ENCODE data around the gene AACS. TPM values are rescaled to one million over a fixed set of nuclear protein-coding genes. Genes with fewer than 3 reads are reported as not detected.

AACS gene
- total and polyA plus RNA-seq, 4 donors = 15.4 to 33.5 (median 17.6) TPM

DNA sequence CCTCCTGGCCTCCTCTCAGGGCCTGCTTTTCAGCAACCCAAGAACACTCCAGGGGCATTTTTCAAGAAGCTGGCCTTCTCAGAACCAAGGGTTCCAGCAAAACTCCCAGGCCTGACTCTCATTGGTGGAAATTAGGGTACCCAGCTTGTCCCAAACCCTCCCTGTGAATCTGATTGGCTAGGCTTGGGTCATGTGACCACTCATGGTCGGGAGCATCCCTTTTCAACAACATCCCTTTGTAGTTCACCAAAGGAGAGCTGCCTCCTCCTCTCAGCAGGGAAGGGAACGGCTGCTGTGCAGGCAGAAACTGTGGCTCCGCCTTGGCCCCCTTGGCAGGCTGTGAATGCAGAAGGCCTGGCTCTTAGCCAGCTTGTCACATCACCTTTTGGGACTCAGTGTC, 94.5 kb downstream of the AACS start:
- Histone ChIP-seq H3K27ac (ENCODE audit: low read depth in 1 of 2, low read length in 1 of 2) (no peak overlapping the region), H3K9me3 (ENCODE audit: control insufficient read depth in 4 of 4, insufficient read depth in 3 of 4, low read length in 3 of 4) (peaks cover 0 to 6% (median 0%) of the 10 kb centered on the region in 4 donors), H3K27me3 (ENCODE audit: control insufficient read depth in 3 of 3, insufficient read depth in 3 of 3, low read length in 2 of 3) (no peaks in the 10 kb centered on the region), H3K4me1 (ENCODE audit: control insufficient read depth in 5 of 5, insufficient read depth in 5 of 5, low read length in 5 of 5) (no peaks in the 10 kb centered on the region), H3K4me3 (no peak overlapping the region), H3K36me3 (ENCODE audit: control insufficient read depth in 4 of 4, insufficient read depth in 4 of 4, low read length in 4 of 4) (no peaks in the 10 kb centered on the region), H3K9ac (ENCODE audit: insufficient read depth in 1 of 2, low read length in 2 of 2) (no peak overlapping the region)
- DNase-seq (no peak), ATAC-seq (ENCODE audit: insufficient read depth, low FRiP score) (no peak)
- TF ChIP-seq, protein P1, sequence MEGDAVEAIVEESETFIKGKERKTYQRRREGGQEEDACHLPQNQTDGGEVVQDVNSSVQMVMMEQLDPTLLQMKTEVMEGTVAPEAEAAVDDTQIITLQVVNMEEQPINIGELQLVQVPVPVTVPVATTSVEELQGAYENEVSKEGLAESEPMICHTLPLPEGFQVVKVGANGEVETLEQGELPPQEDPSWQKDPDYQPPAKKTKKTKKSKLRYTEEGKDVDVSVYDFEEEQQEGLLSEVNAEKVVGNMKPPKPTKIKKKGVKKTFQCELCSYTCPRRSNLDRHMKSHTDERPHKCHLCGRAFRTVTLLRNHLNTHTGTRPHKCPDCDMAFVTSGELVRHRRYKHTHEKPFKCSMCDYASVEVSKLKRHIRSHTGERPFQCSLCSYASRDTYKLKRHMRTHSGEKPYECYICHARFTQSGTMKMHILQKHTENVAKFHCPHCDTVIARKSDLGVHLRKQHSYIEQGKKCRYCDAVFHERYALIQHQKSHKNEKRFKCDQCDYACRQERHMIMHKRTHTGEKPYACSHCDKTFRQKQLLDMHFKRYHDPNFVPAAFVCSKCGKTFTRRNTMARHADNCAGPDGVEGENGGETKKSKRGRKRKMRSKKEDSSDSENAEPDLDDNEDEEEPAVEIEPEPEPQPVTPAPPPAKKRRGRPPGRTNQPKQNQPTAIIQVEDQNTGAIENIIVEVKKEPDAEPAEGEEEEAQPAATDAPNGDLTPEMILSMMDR (IDR thresholded peaks at IDR 0.05; ENCODE audit: control extremely low read depth, extremely low read depth) = no peak
- WGBS, 2 donors = 67 to 70% methylated on average over 3 of the region's 3 CpGs

DNA sequence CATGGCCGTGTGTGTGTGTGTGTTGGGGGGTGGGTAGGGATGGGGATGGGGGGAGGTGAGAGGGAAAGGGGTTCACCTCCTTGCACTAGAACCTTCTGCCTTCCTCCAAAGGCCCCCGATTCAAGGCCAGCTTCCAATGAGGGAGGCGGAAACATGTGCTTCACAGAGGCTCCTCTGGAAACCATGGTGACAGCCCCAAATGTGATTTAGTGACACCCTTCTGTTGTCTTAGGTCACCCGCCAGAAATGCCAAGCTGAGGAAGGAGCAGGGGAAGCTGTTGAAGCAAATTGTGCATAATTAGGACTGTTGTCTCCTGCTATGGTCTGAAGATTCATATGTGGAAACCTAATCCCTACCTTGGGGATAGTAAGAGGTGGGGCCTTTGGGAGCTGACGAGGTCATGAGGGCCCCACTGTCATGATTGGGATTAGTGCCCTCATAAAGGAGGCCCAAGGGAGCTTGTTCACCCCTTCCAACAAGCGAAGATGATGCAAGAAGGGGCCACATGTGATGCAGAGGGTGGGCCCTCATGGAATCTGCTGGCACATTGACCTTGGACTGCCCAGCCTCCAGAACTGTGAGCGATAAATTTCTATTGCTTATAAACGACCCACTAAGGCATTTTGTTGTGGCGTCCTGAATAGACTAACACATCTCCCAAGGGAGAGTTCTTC, 95.2 kb downstream of the AACS start:
- 81 to 89% methylated on average over 9 of the region's 9 CpGs for WGBS, 2 donors
- TF ChIP-seq, protein P1 (IDR thresholded peaks at IDR 0.05; ENCODE audit: control extremely low read depth, extremely low read depth) = no peak
- Histone ChIP-seq H3K9ac (ENCODE audit: insufficient read depth in 1 of 2, low read length in 2 of 2) (no peak overlapping the region), H3K27me3 (ENCODE audit: control insufficient read depth in 3 of 3, insufficient read depth in 3 of 3, low read length in 2 of 3) (no peaks in the 10 kb centered on the region), H3K4me3 (no peak overlapping the region), H3K27ac (ENCODE audit: low read depth in 1 of 2, low read length in 1 of 2) (no peak overlapping the region), H3K36me3 (ENCODE audit: control insufficient read depth in 4 of 4, insufficient read depth in 4 of 4, low read length in 4 of 4) (no peaks in the 10 kb centered on the region), H3K9me3 (ENCODE audit: control insufficient read depth in 4 of 4, insufficient read depth in 3 of 4, low read length in 3 of 4) (peaks cover 0 to 6% (median 0%) of the 10 kb centered on the region in 4 donors), H3K4me1 (ENCODE audit: control insufficient read depth in 5 of 5, insufficient read depth in 5 of 5, low read length in 5 of 5) (no peaks in the 10 kb centered on the region)
- ATAC-seq (ENCODE audit: insufficient read depth, low FRiP score) (no peak), DNase-seq (no peak)

DNA sequence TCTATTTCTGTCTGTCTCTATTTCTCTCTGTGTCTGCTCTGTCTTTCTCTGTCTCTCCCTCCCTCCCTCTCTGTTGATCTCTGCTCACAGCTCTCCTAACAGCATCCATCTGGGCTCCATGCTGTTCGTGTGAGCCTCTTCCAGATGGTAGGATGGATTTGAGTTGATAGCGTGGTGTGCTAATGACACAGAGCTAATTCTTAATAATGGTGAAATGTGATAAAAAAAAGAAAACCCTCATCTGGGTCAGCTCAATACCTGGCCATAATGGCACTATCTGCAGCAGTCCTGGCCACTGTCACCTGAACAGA, 96.4 kb downstream of the AACS start:
- no peak overlapping the region for H3K4me3 ChIP-seq
- no peaks in the 10 kb centered on the region for H3K4me1 ChIP-seq (ENCODE audit: control insufficient read depth in 5 of 5, insufficient read depth in 5 of 5, low read length in 5 of 5)
- H3K36me3 ChIP-seq (ENCODE audit: control insufficient read depth in 4 of 4, insufficient read depth in 4 of 4, low read length in 4 of 4) = no peaks in the 10 kb centered on the region
- 54 to 68% methylated on average over 2 of the region's 2 CpGs for WGBS, 2 donors
- no peaks in the 10 kb centered on the region for H3K27me3 ChIP-seq (ENCODE audit: control insufficient read depth in 3 of 3, insufficient read depth in 3 of 3, low read length in 2 of 3)
- ATAC-seq (ENCODE audit: insufficient read depth, low FRiP score) (no peak), DNase-seq (no peak)
- H3K9ac ChIP-seq (ENCODE audit: insufficient read depth in 1 of 2, low read length in 2 of 2) = no peak overlapping the region
- H3K9me3 ChIP-seq (ENCODE audit: control insufficient read depth in 4 of 4, insufficient read depth in 3 of 4, low read length in 3 of 4) = peaks cover 0 to 9% (median 0%) of the 10 kb centered on the region in 4 donors
- no peak overlapping the region for H3K27ac ChIP-seq (ENCODE audit: low read depth in 1 of 2, low read length in 1 of 2)
- TF ChIP-seq, protein P1 (IDR thresholded peaks at IDR 0.05; ENCODE audit: control extremely low read depth, extremely low read depth) = no peak
